HG02678 (cell line): ENCODE results near the gene ZNHIT2.

Experiments
- ATAC-seq: cut with Tn5 transposase; IDR thresholded peaks from one replicate; pipeline ENCODE4 v1.9.1; 2021; ENCODE audit warnings: mild to moderate bottlenecking, moderate library complexity; ENCODE audit not compliant: unreplicated experiment

ZNHIT2 gene

DNA sequence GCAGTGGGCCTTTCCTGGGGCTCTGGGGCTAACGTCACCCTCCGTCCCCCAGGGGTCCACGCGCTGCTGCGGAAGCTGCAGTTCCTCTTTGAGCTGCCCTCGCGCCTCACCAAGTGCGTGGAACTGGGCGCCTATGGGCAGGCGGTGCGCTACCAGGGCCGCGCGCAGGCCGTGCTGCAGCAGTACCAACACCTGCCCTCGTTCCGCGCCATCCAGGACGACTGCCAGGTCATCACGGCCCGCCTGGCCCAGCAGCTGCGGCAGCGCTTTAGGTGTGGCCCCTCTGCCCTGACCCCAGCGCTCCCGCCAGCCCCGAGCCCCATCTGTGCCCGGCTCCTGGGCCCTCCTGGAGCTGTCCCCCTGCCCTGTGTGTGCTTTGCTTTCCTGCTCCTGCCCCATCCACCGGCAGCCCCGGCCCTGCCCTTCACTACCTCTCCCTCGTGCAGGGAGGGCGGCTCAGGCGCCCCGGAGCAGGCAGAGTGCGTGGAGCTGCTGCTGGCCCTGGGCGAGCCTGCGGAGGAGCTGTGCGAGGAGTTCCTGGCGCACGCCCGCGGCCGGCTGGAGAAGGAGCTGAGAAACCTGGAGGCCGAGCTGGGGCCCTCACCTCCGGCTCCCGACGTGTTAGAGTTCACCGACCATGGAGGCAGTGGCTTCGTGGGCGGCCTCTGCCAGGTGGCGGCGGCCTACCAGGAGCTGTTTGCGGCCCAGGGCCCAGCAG lies 9.6 kb downstream of the ZNHIT2 start:
- no peak for ATAC-seq

DNA sequence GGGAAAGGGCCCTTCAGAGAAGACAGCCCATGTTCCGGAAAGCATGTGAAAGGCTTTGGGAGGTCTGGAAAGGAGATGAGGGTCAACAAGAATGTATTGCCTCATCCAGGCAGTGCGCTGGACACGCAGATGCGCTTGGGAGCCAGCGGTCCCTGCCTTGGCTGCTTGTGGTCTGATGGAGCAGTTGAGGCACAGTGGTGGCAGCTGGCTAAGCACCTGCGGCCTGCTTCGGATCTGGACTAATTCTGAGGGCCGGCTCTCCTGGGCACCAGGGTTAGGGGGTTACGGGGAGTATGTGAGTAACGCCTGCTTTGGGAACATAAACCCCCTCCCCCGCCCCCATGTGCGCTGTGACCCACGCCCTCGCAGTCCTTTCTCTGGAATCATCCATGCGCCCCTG lies 10.4 kb downstream of the ZNHIT2 start:
- ATAC-seq = no peak

DNA sequence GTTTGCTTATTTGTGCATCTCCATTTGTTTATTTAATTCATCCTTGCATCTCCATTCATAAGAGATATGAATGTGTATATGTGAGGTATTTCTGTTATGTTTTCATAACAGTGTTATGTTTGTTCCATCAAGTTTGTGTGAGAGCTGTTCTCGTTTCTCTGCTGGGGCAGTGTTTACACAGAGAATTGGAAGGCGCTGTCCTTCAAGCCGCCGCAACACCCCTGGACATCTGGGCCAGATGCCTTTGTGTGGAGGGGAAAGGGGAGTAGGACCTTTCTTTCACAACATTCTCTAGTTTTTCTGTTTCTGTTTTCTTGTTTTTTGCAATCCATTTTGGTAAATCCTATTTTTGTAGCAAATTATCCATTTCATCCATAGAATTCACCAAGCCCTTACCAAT lies 12.9 kb downstream of the ZNHIT2 start:
- ATAC-seq = no peak

DNA sequence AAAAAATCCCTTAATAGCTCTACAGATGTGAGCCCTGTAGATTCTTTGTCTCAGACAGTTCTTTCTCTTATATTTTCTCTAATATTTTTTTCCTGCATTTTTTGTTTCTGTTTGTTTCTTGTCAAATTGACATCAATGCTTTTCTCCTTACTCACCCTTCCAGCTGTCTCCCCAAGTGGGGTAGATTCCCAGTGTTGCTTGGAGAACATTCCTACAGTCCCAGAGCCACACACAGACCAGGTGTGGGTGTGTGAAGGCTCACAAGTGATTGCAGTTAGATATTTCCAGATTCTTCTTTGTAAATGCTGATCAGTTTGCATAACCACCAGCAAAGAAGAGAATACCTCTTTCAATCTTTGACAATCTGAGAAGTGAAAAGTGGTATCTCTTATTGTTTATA lies 14.0 kb downstream of the ZNHIT2 start:
- no peak for ATAC-seq

DNA sequence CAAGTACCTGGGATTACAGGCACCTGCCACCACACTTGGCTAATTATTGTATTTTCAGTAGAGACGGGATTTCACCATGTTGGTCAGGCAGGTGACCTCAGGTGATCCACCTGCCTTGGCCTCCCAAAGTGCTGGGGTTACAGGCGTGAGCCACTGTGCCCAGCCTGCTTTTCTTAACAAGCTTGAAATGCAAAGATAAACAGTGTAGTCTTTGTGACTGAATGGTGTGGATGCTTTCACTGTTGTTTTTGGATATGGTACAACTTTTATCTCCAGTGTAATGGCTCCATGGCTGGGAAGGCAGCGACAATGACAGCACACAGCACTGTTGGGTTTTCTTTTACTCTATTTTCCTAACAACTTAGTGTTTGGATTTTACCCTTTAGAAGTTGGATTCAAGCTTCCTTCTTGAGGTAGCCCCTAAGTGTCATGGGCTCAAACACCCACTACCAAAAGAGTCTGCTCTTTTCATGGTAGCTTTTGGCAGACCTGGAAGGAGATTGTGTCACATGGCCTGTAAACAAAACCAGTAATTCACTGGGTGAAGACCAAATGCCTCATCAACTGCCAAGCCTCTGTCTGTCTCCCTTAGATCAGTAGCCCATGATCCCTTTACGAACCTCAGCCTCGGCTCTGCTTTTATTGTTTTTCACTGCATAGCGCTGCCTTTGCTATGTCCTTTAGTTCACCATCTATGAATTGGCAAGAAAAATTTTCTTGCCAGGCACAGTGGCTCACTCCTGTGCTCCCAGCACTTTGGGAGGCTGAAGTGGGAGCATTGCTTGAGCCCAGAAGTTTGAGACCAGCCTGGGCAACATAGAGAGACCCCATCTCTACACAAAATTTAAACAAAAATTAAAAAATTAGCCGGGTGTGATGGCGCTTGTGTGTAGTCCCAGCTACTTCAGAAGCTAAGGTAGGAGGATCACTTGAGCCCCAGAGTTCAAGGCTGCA lies 15.1 kb downstream of the ZNHIT2 start:
- no peak for ATAC-seq

DNA sequence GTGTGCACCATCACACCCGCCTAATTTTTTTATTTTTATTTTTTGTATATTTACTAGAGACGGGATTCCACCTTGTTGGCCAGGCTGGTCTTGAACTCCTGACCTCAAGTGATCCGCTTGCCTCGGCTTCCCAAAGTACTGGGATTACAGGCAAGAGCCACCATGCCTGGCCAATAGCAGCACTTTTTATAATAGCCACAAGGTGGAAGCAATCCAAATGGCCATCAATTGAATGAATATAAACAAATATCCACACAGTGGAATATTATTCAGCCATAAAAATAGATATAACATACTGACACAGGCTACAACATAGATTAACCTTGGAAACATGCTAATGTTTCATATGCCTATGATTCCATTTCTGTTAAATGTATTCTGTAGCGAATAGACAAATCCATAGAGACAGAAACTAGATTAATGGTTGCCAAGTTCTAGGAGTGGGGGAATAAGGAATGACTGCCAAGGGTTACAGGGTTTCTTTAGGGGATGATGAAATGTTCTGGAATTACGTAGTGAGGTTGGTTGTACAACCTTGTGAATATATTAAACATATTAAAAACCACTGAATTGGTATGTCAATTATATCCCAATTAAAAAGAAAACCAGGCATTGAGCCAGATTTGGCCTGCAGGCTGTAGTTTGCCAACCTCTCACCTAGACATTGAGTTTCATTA lies 16.7 kb downstream of the ZNHIT2 start:
- no peak for ATAC-seq

DNA sequence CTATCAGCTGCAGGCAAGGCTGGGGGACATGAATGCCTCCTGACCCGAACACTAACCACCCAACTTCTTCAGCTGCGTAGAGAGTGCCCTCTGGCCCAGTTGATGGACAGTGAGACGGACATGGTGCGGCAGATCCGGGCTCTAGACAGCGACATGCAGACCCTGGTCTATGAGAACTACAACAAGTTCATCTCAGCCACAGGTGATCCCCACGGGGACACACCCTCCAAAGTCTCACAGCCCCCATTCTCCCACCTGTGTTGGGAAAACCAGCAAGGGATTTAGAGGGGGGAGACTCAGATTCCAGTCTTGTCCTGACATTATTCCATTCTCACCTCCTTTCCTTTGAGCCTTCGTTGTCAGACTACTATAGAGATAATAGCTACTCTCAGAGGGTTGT lies 20.6 kb downstream of the ZNHIT2 start:
- ATAC-seq = no peak

DNA sequence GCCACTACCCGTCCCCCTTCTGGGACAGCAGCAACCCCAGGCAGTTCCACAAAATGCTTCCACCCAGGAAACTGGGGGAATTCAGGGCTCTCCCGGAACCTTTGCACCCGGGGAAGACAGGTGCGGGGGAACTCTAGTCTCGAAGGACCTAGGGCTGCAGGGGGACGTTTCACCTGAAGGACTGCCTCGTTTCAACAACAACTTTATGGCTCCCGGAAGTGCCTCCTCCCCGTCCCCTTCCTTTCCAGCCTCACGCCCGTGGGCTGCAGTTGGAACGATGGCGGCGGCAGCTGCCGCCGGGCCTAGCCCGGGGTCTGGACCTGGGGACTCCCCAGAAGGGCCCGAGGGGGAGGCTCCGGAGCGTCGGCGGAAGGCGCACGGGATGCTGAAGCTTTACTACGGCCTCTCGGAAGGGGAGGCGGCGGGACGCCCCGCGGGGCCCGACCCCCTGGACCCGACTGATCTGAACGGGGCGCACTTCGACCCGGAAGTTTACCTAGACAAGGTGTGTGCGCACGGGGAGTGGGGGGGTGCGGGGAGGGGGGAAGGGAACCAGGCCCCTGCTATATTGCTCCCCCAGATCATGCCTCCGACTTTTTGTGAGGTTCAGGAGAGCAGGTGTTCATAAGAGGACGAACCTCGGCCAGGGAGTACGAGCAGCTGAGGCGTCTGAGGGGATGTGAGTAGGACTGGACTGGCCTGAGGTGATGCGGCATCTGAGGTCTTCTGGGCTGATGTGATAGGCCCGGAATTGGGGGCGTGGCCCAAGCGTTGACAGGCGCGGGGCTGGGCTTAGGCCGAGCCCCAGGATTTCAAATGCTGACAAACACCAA lies 21.3 kb downstream of the ZNHIT2 start, which contains the start of gene VPS51:
Gene VPS51, plus strand, starts transcription at position 241 of the 833 bp plus-strand sequence. Its CDS starts 37 bp downstream, at position 278.
- ATAC-seq = peak; percentile 74

DNA sequence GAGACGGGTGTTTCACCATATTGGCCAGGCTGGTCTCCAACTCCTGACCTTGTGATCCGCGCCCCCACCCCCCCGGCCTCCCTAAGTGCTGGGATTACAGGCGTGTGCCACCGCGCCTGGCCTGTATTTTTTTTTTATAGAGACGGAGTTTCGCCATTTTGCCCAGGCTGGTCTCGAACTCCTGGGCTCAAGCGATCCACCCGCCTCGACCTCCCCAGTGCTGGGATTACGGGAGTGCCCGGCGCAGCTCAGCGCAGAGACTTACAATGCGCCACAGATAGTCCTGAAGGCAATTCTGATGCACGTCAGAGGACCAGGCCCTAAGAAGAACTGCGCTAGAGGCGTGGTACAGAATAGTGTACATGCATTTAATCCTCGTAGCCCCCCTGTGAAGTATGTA lies 22.1 kb downstream of the ZNHIT2 start:
- ATAC-seq = no peak

DNA sequence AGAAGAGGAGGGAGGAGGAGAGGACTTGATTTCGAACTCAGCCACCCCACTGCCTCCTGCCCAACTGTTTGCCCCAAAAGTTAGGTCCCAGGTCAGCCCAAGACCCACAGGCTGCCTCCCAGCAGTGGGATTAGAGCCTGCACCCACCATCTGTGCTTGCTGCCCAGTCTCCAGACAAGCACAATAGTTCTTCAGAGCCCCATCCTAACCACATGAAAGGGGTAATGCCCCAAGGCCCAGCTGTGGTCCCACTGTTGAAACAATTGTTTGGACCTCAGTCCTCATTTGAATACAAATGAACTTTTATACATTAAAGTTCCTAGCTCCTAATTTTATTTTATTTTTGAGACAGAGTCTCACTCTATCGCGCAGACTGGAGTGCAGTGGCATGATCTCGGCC lies 26.9 kb downstream of the ZNHIT2 start:
- no peak for ATAC-seq

DNA sequence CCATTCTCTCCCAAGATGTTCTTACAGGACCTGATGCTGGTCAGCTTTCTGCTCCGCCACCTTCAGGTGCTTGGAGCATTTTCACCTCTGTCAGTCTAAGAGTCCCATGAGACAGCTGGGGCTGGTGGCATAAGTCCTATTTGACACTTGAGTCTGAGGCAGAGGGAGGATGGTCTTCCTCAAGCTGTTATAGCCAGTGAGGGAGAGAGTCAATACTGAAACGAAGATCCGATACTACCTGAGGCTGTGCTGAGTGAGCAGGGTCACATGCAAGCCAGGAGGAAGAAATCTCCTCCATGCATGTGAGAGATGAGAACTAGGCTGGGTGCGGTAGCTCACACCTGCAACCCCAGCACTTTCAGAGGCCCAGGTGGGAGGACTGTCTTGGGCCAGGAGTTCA lies 27.9 kb downstream of the ZNHIT2 start:
- no peak for ATAC-seq

DNA sequence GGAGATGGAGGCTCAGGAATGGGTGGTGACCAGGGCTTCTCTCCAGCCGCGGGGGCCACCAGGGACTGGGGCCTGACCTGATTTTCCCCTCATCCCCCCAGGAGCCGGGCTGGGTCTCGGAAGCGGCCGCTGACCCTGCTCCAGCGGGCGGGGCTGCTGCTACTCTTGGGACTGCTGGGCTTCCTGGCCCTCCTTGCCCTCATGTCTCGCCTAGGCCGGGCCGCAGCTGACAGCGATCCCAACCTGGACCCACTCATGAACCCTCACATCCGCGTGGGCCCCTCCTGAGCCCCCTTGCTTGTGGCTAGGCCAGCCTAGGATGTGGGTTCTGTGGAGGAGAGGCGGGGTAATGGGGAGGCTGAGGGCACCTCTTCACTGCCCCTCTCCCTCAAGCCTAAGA lies 29.7 kb downstream of the ZNHIT2 start:
- ATAC-seq = no peak

DNA sequence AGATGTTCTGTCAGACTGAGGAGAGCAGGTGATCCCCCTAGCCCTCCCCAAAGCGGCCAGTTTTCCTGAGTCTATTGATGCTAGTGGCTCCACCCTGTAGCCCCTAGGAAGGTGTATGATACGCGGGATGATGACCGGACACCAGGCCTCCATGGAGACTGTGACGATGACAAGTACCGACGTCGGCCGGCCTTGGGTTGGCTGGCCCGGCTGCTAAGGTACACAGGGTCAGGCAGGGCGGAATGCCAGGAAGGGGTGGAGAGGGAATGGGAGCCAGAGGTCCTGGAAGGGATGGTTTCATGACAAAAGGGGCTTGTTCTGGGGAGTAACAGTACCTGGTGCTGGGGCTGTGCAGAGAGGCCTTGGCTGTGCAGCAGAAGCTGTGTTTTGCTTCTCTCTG lies 30.3 kb downstream of the ZNHIT2 start:
- no peak for ATAC-seq

DNA sequence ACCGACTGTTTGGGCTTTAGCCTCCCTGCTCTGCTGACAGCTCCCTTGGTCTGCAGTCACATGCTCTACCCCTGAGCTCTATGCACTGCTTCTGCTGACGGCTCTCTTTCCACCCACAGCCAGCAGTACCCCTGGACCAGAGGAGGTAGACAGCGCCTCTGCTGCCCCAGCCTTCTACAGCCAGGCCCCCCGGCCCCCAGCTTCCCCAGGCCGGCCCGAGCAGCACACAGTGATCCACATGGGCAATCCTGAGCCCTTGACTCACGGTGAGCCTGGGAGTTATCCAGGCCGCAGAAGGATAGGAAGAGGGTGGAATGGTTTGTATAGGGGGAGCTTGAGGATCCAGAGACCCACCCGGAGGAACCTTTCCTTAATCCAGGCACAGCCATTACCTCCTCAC lies 30.7 kb downstream of the ZNHIT2 start:
- ATAC-seq = no peak

DNA sequence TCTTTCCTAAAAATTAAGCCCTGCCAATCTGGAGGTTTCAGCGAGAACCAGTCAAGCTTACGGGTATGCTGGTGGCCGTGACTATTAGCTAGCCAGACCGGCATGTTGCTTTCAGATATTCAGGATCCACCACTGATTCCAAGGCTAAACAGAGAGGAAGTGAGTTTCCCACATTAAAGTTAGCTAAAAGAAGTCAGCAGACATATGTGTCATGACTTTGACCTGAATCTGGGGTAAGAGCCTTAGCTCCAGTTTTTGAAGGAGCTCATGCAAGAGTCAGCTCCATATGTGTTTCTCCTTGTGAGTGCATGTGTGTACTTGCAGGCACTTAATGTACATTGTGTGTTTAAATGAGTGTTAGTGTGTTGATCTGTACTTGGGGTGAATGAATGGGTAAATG lies 32.1 kb downstream of the ZNHIT2 start:
- ATAC-seq = no peak

DNA sequence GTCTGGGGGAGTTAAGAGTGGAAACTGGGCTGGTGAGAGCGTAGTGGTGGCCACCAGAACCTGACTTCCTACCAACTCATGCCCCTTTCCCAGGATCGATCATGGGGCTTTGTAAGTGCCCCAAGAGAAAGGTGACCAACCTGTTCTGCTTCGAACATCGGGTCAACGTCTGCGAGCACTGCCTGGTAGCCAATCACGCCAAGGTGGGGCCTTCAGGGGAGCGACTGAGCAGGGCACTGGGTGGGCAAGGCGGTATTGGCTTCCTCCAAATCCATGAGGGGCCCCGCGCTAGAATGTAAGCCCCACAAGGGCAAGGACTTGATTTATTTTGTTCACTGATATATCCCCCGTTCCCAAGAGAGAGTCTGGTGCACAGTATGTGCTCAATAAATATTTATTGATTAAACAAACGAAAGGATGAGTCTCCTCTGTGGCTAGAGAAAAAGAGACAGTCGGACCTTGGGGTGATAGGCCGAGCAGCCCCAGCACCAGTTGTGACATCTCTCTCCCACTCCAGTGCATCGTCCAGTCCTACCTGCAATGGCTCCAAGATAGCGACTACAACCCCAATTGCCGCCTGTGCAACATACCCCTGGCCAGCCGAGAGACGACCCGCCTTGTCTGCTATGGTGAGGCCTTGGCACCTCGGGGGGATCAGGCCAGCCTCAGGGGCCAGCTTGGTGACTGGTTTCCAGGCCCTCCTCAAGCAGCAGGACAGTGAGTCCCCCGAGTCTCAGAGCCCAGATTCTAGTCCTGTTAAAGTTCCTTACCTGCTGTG lies 32.7 kb downstream of the ZNHIT2 start:
- no peak for ATAC-seq

DNA sequence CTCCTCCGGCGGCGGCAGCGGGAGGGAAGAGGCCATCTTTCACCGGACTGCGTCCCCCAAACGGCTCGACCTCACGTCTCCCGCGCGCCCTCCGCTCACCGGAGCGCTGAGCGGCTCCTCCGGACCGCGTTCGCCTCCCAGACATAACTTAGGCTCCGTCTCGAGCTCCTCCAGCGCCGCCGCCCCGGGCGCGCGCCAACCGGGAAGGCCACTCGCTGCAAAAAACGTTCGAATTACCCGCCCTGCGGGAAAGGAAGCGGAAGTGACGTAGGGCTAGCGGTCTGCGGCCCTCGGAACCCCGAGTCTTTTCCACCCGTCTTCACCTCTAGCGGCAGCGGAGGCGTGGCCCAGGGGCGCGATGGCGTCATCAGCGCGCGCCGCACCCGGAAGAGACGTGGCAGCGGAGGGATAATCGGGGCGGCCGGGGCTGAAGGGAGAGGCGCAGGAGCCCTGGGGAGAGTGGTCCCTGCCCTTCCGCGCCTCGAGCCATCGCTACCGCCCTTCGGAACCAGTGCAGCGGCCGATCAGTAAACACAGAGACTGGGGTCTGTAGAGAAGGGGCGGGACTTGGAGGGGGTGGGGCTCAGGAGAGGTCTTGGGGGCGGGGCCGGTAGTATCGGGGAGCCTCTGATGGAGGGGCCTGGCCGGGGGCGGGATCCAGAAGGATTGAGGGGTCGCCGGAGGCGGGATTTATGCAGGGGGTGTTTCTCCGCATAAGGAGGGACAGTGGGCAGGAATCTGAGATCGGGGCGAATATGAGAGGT lies 33.5 kb downstream of the ZNHIT2 start, which contains the start of the genes CDCA5 and ZFPL1:
Gene CDCA5, minus strand, starts transcription at position 207 of the 764 bp plus-strand sequence. Its CDS starts 62 bp downstream, at position 145.
Gene ZFPL1, plus strand, starts transcription at position 389 of the 764 bp plus-strand sequence. CDS start 477 bp downstream, outside the sequence.
- ATAC-seq = peak; percentile 88

DNA sequence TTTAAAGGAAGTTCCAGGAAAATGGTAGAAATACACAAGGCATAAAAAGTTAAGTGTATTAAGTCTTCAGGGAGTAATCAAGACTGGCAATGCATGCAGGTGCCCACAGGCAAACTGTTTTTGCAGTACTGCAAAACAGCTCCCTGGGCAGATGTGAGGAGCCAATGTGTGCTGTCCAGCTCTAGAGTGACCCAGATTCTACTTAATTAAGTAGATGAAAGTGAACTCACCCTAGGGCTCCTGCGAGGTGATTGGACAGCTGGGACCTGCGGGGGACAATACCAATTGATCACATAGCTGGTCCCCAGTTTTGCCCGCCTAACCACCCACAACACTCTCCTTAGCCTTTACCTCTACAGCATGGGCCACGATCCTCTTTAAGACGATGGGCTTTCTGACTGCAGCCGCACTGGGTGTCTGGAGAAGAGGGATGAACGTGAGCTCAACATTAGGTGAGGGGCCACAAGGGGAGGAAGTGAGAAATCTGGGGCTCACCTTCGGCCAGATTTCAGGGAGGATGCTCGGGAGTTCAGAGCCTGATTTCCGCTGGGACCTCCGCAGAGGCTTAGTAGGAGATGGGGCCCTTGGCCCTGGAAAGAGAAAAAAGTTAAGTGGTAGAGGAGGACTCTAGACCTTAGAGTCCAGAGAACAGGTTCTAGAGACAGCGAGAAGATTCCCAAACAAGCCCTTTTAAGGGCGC lies 34.2 kb downstream of the ZNHIT2 start:
- peak; percentile 15 for ATAC-seq
